Measurements from ENCODE around the gene HECTD4.
"Not testable (repeated sequence)": the region's sequence is repeated elsewhere in the genome, so short reads cannot be mapped to it uniquely, and the experiment has no call there.

HECTD4 gene

GRCh38 chr12:112110787-112111662 lies 271.2 kb downstream of the HECTD4 start:
- DNase-seq = not testable (repeated sequence)
